Activated T-helper 17 cell treated with anti-CD3 and anti-CD28 coated beads, Interleukin-2, amount 50 U/mL, for 72 hours (primary cell): ENCODE data around the gene CNNM4. TPM values are rescaled to one million over a fixed set of nuclear protein-coding genes. Genes with fewer than 3 reads are reported as not detected.
"Not testable (repeated sequence)": the region's sequence is repeated elsewhere in the genome, so short reads cannot be mapped to it uniquely, and the experiment has no call there.

Experiments
- ATAC-seq: fragments of 150-1000 bp; cut with Tn5 transposase; replicated peaks from 2 replicates; pipeline ENCODE4 v1.10.0; 2021; ENCODE audit warnings: mild to moderate bottlenecking, moderate library complexity
- H3K27ac Mint-ChIP-seq: one replicate; pipeline ENCODE4 v1.8.0; 2022; ENCODE audit warnings: mixed read lengths
- H3K27me3 Mint-ChIP-seq: one replicate; pipeline ENCODE4 v1.8.0; 2022; ENCODE audit warnings: mixed read lengths
- H3K36me3 Mint-ChIP-seq: one replicate; pipeline ENCODE4 v1.8.0; 2022; ENCODE audit warnings: low read depth, mild to moderate bottlenecking, mixed read lengths
- H3K4me1 Mint-ChIP-seq: one replicate; pipeline ENCODE4 v1.8.0; 2022; ENCODE audit warnings: mixed read lengths
- H3K4me3 Mint-ChIP-seq: one replicate; pipeline ENCODE4 v1.8.0; 2022; ENCODE audit warnings: mild to moderate bottlenecking, mixed read lengths
- H3K9me3 Mint-ChIP-seq: one replicate; pipeline ENCODE4 v1.8.0; 2022; ENCODE audit warnings: mixed read lengths
- total RNA-seq, 2 donors: library from RNA; stranded (reverse); gene quantifications; one replicate each; pipeline ENCODE4 v1.2.3, GENCODE V29; 2022

The CNNM4 gene
- total RNA-seq, 2 donors from 2014 or later: 7.5 to 8.7 TPM

GRCh38 chr2:96796497-96796896, 35.8 kb downstream of the CNNM4 start:
- H3K4me1 Mint-ChIP-seq, H3K27ac Mint-ChIP-seq, H3K27me3 Mint-ChIP-seq, H3K4me3 Mint-ChIP-seq, ATAC-seq, H3K9me3 Mint-ChIP-seq, H3K36me3 Mint-ChIP-seq: not testable (repeated sequence)

- ATAC-seq: no peak
- Mint-ChIP-seq H3K4me1 (no peaks in the 10 kb centered on the region), H3K27me3 (no peaks in the 10 kb centered on the region), H3K4me3 (no peak overlapping the region), H3K9me3 (no peaks in the 10 kb centered on the region), H3K36me3 (peaks cover 5% of the 10 kb centered on the region), H3K27ac (no peak overlapping the region)
Measured at GRCh38 chr2:96797066-96797625, 36.4 kb downstream of the CNNM4 start.

- Mint-ChIP-seq H3K36me3 (peaks cover 5% of the 10 kb centered on the region), H3K27ac (no peak overlapping the region), H3K4me1 (no peaks in the 10 kb centered on the region), H3K27me3 (no peaks in the 10 kb centered on the region), H3K4me3 (no peak overlapping the region), H3K9me3 (no peaks in the 10 kb centered on the region)
- no peak for ATAC-seq
Measured at GRCh38 chr2:96798733-96799622, 38.3 kb downstream of the CNNM4 start.

GRCh38 chr2:96799623-96799935, 38.9 kb downstream of the CNNM4 start:
- Mint-ChIP-seq H3K27me3 (no peaks in the 10 kb centered on the region), H3K4me1 (no peaks in the 10 kb centered on the region), H3K9me3 (no peaks in the 10 kb centered on the region), H3K4me3 (no peak overlapping the region), H3K27ac (no peak overlapping the region), H3K36me3 (peaks cover 5% of the 10 kb centered on the region)
- no peak for ATAC-seq

GRCh38 chr2:96800061-96801004, 39.6 kb downstream of the CNNM4 start:
- H3K4me1 Mint-ChIP-seq: no peaks in the 10 kb centered on the region
- peaks cover 5% of the 10 kb centered on the region for H3K36me3 Mint-ChIP-seq
- H3K4me3 Mint-ChIP-seq: no peak overlapping the region
- no peaks in the 10 kb centered on the region for H3K9me3 Mint-ChIP-seq
- H3K27ac Mint-ChIP-seq: no peak overlapping the region
- ATAC-seq: peak; percentile 18
- no peaks in the 10 kb centered on the region for H3K27me3 Mint-ChIP-seq

GRCh38 chr2:96801005-96801785, 40.5 kb downstream of the CNNM4 start:
- peak; percentile 84 for ATAC-seq
- Mint-ChIP-seq H3K9me3 (no peaks in the 10 kb centered on the region), H3K27me3 (no peaks in the 10 kb centered on the region), H3K27ac (no peak overlapping the region), H3K4me3 (no peak overlapping the region), H3K4me1 (peaks cover 1% of the 10 kb centered on the region), H3K36me3 (peaks cover 5% of the 10 kb centered on the region)

- ATAC-seq: peak; percentile 88
- H3K4me1 Mint-ChIP-seq: peaks cover 8% of the 10 kb centered on the region
- peaks cover 5% of the 10 kb centered on the region for H3K36me3 Mint-ChIP-seq
- no peak overlapping the region for H3K4me3 Mint-ChIP-seq
- no peaks in the 10 kb centered on the region for H3K27me3 Mint-ChIP-seq
- no peaks in the 10 kb centered on the region for H3K9me3 Mint-ChIP-seq
- no peak overlapping the region for H3K27ac Mint-ChIP-seq
Measured at GRCh38 chr2:96801786-96802595, 41.3 kb downstream of the CNNM4 start.

- Mint-ChIP-seq H3K4me3 (no peak overlapping the region), H3K27me3 (no peaks in the 10 kb centered on the region), H3K27ac (no peak overlapping the region), H3K36me3 (peaks cover 5% of the 10 kb centered on the region), H3K4me1 (peaks cover 8% of the 10 kb centered on the region), H3K9me3 (no peaks in the 10 kb centered on the region)
- ATAC-seq: no peak
Measured at GRCh38 chr2:96802721-96803120, 42.0 kb downstream of the CNNM4 start.

- Mint-ChIP-seq H3K36me3 (no peaks in the 10 kb centered on the region), H3K27me3 (no peaks in the 10 kb centered on the region), H3K27ac (no peak overlapping the region), H3K9me3 (no peaks in the 10 kb centered on the region), H3K4me1 (peaks cover 8% of the 10 kb centered on the region), H3K4me3 (no peak overlapping the region)
- ATAC-seq: no peak
Measured at GRCh38 chr2:96804986-96805385, 44.3 kb downstream of the CNNM4 start.

- H3K36me3 Mint-ChIP-seq, H3K27me3 Mint-ChIP-seq, H3K9me3 Mint-ChIP-seq, ATAC-seq, H3K4me1 Mint-ChIP-seq: not testable (repeated sequence)
- Mint-ChIP-seq H3K4me3 (peak overlapping the region; percentile 76), H3K27ac (peak overlapping the region; percentile 86)
Measured at GRCh38 chr2:96805946-96806345, 45.2 kb downstream of the CNNM4 start.

- Mint-ChIP-seq H3K4me3 (peak overlapping the region; percentile 76), H3K27ac (peak overlapping the region; percentile 86), H3K36me3 (no peaks in the 10 kb centered on the region), H3K9me3 (no peaks in the 10 kb centered on the region), H3K27me3 (no peaks in the 10 kb centered on the region), H3K4me1 (peaks cover 8% of the 10 kb centered on the region)
- peak; percentile 58 for ATAC-seq
Measured at GRCh38 chr2:96806468-96807126, 45.9 kb downstream of the CNNM4 start.

GRCh38 chr2:96807127-96807471, 46.4 kb downstream of the CNNM4 start:
- ATAC-seq: no peak
- Mint-ChIP-seq H3K36me3 (no peaks in the 10 kb centered on the region), H3K9me3 (no peaks in the 10 kb centered on the region), H3K4me1 (peaks cover 8% of the 10 kb centered on the region), H3K4me3 (peak overlapping the region; percentile 76), H3K27me3 (no peaks in the 10 kb centered on the region), H3K27ac (peak overlapping the region; percentile 86)

GRCh38 chr2:96808176-96808837, 47.6 kb downstream of the CNNM4 start:
- Mint-ChIP-seq H3K4me1 (peaks cover 8% of the 10 kb centered on the region), H3K27ac (no peak overlapping the region), H3K9me3 (no peaks in the 10 kb centered on the region), H3K36me3 (no peaks in the 10 kb centered on the region), H3K27me3 (no peaks in the 10 kb centered on the region), H3K4me3 (no peak overlapping the region)
- no peak for ATAC-seq
